ENCODE data around the gene ZBTB16.

ZBTB16 gene

DNA sequence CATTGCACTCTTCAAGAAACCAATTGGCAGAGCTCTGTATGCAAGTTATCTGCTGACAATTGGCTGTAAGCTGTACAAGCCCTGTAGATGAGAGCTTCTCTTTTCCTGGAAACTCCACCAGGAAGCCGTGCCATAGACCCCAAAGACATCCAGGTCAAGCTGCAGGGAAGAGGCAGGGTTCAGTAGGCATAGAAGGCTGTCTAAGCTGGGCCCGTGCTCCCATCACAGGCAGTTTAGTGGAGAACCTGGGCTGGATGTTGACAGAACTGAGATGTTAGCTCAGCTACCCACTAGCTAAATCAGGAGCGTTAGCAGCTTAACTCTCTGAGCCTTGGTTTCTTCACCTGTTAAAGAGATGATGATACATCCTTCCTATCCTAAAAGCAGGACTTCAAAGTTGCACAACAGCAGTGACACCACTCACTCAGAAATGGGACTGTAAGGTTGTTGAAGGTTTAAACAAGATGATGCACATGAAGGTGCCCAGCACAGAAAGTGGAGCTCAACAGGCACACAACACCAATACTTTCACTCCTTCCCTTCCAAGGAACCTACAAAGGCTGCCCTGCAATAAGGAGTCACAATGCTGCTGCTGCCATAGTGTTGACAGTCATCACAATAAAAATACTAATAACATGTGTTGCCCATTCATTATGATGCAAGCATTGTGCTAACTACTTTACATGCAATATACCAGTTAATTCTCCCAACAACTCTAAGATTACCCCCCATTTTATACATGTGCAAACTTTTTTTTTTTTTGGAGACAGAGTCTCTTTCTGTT lies 115.4 kb downstream of the ZBTB16 start:
- no peak overlapping the region for H3K4me3 ChIP-seq (ENCODE audit: low read length)
- no peak for TF ChIP-seq ZNF274 (IDR thresholded peaks at IDR 0.05; ENCODE audit: low read depth, low read length)

GRCh38 chr11:114175706-114176105 lies 116.2 kb downstream of the ZBTB16 start:
- no peak for TF ChIP-seq ZNF274 (IDR thresholded peaks at IDR 0.05; ENCODE audit: low read depth, low read length)
- no peak overlapping the region for H3K4me3 ChIP-seq (ENCODE audit: low read length)

GRCh38 chr11:114176321-114176720 lies 116.8 kb downstream of the ZBTB16 start:
- no peak for TF ChIP-seq ZNF274 (IDR thresholded peaks at IDR 0.05; ENCODE audit: low read depth, low read length)
- no peak overlapping the region for H3K4me3 ChIP-seq (ENCODE audit: low read length)

- TF ChIP-seq ZNF274 (IDR thresholded peaks at IDR 0.05; ENCODE audit: low read depth, low read length) = no peak
- no peak overlapping the region for H3K4me3 ChIP-seq (ENCODE audit: low read length)
Observed at GRCh38 chr11:114178656-114179055, 119.1 kb downstream of the ZBTB16 start.

- no peak overlapping the region for H3K4me3 ChIP-seq (ENCODE audit: low read length)
Observed at GRCh38 chr11:114179234-114179941, 119.9 kb downstream of the ZBTB16 start.

DNA sequence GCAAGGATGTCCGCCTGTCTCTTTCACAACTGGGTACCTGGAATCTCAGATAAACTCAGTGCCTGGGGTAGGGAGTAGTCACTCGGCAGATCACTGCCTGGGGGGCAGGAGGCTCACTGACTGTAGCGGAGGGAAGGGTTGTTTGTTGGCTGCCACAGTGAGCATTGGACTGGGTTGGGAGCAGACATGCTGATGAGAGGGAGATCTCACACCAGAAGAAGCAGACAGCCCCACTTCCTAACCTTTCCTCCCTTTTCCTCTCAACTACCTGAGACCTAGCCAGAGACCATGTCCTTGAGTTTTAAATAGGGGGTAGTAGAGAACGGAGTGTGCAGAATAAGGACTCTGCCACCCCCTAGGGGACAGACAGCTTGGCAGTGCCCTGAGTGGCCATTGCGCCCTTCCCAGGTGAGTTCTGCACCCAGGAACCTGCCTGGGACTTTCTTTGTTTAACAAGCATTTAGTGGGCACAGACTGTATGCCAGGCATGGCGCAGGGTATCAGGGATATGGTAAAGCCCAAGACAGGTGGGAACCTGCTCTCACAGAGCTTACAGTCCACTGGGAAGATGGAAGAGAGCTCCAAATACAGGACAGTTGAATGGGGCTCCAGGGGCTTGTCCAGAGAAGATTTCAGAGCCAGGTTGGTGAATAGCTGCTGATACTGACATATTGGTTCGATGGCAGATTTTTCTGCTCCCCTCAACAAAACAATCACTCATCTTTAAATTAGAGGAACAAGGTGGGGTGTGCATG lies 121.0 kb downstream of the ZBTB16 start:
- H3K4me3 ChIP-seq (ENCODE audit: low read length) = no peak overlapping the region
- TF ChIP-seq ZNF274 (IDR thresholded peaks at IDR 0.05; ENCODE audit: low read depth, low read length) = no peak

More at GRCh38 chr11:114179234-114179941, 119.9 kb downstream of the ZBTB16 start:
- TF ChIP-seq ZNF274 (IDR thresholded peaks at IDR 0.05; ENCODE audit: low read depth, low read length) = no peak

DNA sequence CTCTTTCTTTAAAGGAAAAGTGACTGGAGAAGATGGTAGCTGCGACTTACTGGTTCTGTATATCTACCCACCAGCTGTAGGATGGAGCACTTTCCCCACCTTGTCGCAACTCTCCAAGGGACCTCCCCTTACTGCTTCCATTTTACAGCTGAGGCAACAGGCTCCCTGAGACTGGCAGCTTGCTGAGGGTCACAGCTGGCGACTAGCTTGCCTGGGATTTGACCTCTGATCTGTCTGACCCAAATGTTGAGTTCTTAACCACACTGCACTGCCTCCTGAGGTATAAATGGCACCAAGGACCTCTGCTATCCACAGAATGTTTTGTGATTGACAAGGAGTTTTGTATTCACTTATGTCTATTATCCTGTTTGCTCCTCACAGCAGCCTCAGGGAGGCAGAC lies 121.7 kb downstream of the ZBTB16 start:
- no peak overlapping the region for H3K4me3 ChIP-seq (ENCODE audit: low read length)
- no peak for TF ChIP-seq ZNF274 (IDR thresholded peaks at IDR 0.05; ENCODE audit: low read depth, low read length)

GRCh38 chr11:114181752-114182151 lies 122.2 kb downstream of the ZBTB16 start:
- TF ChIP-seq ZNF274 (IDR thresholded peaks at IDR 0.05; ENCODE audit: low read depth, low read length) = no peak
- no peak overlapping the region for H3K4me3 ChIP-seq (ENCODE audit: low read length)

DNA sequence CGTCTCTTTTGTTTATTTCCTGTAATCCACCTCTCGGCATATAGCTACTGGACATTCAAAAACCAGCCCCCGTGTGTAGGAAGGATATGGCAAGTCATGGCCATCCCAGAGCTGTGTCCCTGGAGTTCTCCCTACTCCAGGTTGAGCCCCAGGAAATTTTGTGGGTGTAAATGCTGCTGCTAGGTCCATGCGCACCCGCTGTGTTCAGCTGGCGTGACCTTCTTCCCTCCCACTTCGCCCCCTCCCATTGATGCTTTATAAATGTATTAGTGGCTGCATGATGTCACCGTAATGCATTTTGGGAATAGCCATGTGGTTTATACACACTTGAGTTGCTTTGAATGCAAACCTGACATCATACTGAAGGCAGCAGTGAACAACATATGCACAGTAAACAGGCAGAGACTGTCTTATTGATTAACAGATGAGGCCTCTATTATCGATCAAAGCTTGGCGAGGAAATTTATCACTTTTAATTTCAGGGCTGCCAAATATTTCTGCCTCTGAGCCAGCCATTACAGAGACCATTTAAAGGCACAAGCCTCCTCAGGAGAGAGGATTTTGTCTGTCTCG lies 123.0 kb downstream of the ZBTB16 start:
- TF ChIP-seq ZNF274 (IDR thresholded peaks at IDR 0.05; ENCODE audit: low read depth, low read length) = no peak

GRCh38 chr11:114183044-114183511 lies 123.6 kb downstream of the ZBTB16 start:
- no peak for TF ChIP-seq ZNF274 (IDR thresholded peaks at IDR 0.05; ENCODE audit: low read depth, low read length)
- H3K4me3 ChIP-seq (ENCODE audit: low read length) = no peak overlapping the region

More for the DNA sequence above, 123.0 kb downstream of the ZBTB16 start:
- no peak overlapping the region for H3K4me3 ChIP-seq (ENCODE audit: low read length)

DNA sequence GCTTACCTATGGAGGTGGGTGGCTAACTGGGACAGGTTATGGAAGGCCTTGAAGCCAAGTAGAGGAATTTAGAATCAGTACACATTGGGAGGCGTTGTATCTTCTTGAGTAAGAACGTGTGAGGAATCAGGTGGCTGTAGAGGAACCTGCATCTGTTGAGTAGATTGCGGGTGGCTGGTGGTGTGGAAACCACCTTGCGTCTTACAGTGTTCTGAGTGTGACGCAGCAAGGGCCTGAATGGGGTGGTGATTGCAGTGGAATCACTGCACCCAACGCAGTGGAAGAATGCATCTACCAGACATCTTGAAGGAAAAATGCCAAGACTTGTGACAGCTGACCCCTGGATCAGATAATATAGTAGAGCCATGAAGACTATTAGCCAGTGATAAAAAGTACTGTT lies 125.9 kb downstream of the ZBTB16 start:
- H3K4me3 ChIP-seq (ENCODE audit: low read length) = no peak overlapping the region
- no peak for TF ChIP-seq ZNF274 (IDR thresholded peaks at IDR 0.05; ENCODE audit: low read depth, low read length)

DNA sequence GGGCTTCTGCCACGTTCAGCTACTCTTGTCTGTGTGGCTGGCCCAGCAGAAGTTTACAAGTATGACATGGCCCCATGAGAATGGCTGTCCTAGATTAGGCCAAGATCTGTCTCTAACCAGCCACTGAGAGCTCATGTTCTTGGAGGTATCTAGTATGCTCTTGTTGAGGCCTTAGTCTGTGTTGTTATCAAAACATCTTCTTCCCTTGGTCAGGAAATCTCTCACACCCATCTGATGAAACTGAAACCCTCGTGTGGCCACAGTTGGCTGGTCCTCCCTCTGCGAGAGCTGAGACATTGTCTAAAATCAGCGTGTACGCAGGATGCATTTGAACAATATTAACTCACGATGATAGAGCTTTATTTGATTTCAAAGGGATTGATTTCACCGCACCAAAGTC lies 127.7 kb downstream of the ZBTB16 start:
- no peak for TF ChIP-seq ZNF274 (IDR thresholded peaks at IDR 0.05; ENCODE audit: low read depth, low read length)
- H3K4me3 ChIP-seq (ENCODE audit: low read length) = no peak overlapping the region

DNA sequence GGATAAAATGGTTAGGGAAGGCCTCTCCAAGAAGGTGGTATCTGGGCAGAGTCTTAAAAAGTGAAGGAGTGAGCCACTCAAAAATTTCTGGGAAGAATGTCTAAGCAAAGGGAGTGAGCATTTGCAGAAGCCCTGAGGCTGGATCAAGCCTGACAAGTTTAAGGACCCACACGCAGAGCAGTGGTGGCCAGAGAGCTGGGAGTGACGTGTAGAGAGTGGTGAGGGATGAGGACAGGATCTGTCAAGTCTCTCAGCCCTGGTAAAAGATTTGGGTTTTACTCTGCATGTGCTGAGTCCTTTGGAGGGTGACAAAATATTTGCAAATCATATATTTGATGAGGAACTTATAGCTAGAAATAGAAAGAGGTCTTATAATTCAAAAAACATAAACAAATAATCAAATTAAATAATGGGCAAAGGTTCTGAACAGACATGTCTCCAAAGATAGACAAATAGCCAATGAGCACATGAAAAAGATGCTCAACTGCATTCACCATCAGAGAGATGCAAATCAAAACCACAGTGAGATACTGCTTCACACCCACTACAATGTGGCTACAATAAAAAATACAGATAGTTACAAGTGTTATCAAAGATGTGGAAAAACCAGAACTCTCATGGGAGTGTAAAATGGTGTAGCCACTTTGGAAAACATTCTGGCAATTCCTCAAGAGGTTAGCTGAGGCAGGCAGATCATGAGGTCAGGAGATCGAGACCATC lies 129.5 kb downstream of the ZBTB16 start:
- H3K4me3 ChIP-seq (ENCODE audit: low read length) = no peak overlapping the region
- no peak for TF ChIP-seq ZNF274 (IDR thresholded peaks at IDR 0.05; ENCODE audit: low read depth, low read length)

Data from GM08714 (cell line).